Measurements from ENCODE around the gene KLF4. TPM values are rescaled to one million over a fixed set of nuclear protein-coding genes. Genes with fewer than 3 reads are reported as not detected.

KLF4 gene
- total RNA-seq, 1 donor from 2014 or later = 2.3 TPM

DNA sequence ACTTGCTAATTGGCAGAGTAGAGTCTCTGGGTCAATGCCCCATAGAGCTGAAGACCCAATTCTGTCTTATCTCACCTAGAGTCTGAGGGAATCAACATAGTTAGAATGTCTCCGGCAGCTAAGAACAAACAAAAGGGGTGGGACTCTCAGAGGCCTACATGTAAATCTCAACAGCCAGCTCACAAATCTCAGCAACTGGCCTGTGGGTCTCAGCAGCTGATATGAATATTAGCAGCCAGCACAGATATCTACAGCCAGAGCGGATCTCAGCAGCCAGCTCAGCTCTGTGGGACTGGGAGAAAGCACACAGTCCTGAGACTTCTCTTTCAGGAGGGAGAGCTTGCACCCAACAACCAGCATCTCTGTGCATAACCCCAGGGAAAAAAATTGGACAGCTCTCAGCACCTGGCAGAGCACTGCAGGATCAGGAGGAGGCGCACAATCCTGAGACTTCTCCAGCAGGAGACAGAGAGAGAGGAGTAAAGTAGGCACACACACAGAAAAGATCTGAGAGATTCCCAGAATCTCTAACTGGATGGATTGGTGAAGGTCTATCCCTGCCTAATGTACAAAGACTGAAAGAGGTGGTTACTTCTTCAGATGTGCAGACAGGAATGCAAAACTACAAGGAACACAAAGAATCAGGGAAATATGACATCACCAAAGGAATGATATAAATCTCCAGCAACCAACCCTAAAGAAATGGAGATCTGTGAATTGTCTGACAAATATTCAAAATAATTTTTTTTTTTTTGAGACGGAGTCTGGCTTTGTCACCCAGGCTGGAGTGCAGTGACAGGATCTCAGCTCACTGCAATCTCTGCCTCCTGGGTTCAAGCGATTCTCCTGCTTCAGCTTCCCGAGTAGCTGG is 29.2 kb downstream of the KLF4 start:
- no peaks in the 10 kb centered on the region for H3K36me3 Mint-ChIP-seq (ENCODE audit: low read depth)
- DNase-seq (ENCODE audit: low spot score) = no peak

DNA sequence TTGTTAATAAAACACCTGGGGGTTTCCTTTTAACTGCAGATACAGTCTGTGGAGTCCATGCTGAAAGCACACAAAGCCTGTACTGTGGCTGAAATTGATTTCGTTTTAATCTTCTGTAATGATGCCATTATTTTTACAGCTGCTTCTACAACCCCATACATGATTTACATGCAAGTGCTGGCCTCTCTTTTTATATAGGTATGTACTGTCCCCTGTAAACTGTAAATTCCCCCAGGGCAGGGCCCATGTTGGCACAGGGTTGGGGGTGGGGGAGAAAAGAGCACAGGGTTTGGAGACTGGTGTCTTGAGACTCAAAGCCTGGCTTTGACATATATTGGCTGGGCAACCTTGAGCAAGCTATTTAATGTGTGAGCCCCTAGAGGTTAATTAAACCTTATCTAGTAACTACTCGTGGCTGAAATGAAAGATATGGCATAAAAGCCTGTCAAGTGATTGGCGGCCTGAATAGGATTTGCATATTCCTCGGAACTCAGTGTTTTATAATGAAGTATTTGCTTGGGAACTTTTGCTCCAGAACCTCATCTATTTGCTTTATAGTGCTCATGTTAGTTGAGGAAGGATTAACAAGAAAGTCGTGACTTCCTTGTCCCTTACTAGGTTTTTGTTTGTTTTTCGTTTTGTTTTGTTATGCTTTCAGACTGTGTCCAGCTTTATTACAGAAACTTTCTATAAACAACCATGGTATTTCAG is 34.0 kb downstream of the KLF4 start:
- no peak overlapping the region for H3K4me3 Mint-ChIP-seq
- no peaks in the 10 kb centered on the region for H3K36me3 Mint-ChIP-seq (ENCODE audit: low read depth)
- intact Hi-C loops (cut with micrococcal nuclease) = loop anchor here (10.0 kb wide), 1 partner anchor 1961 kb away; no protein-coding TSS in a partner anchor
- DNase-seq (ENCODE audit: low spot score) = no peak
- no peaks in the 10 kb centered on the region for H3K9me3 Mint-ChIP-seq
- H3K27ac Mint-ChIP-seq = no peak overlapping the region
- H3K4me1 Mint-ChIP-seq (ENCODE audit: low read depth) = no peaks in the 10 kb centered on the region
- H3K27me3 Mint-ChIP-seq (ENCODE audit: insufficient read depth) = no peaks in the 10 kb centered on the region

More for the DNA sequence above, 29.2 kb downstream of the KLF4 start:
- Mint-ChIP-seq H3K27me3 (ENCODE audit: insufficient read depth) (peaks cover 14% of the 10 kb centered on the region), H3K9me3 (no peaks in the 10 kb centered on the region), H3K27ac (no peak overlapping the region), H3K4me1 (ENCODE audit: low read depth) (no peaks in the 10 kb centered on the region), H3K4me3 (no peak overlapping the region)
- intact Hi-C loops (cut with micrococcal nuclease) = no loop called here

DNA sequence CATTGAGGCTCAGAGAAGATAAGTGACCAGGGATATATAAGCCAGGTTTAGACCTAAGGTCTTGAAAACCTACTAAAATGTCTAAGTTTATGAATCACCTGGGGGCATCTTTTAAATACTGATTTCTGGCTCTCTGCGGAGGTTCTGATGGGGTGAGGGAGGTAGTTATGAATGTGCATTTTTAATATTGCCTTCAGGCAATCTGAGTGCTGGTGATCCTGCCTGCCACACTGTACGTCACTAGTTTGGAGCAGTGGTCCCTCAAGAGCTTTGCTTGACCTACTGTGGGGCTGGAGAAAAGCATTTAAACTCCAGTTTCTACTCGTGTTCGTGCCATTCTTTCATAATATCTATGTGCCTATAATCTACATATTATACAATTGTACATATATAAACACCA is 36.1 kb downstream of the KLF4 start:
- Mint-ChIP-seq H3K4me1 (ENCODE audit: low read depth) (no peaks in the 10 kb centered on the region), H3K27ac (no peak overlapping the region), H3K36me3 (ENCODE audit: low read depth) (no peaks in the 10 kb centered on the region), H3K9me3 (no peaks in the 10 kb centered on the region), H3K4me3 (no peak overlapping the region), H3K27me3 (ENCODE audit: insufficient read depth) (peaks cover 2% of the 10 kb centered on the region)
- intact Hi-C loops (cut with micrococcal nuclease) = loop anchor here (10.0 kb wide), 1 partner anchor 1959 kb away; no protein-coding TSS in a partner anchor
- no peak for DNase-seq (ENCODE audit: low spot score)

DNA sequence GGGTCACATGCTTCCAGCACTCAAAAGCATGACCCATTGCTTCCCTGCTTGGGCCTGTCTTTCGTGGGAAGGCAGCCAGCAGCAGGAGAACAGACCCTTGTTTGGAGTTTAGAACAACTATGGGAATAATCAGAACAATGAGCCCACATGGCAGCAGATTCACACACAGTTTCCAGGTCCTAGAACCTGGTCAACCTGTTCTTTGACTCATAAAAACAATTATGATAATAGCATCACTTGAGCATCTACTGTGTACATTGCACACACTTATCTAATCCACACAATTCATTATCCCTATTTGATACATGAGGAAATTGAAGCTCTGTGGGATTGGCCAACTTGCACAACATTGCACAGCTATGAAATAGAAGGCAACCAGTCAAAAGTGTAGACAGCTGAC is 41.7 kb downstream of the KLF4 start:
- Mint-ChIP-seq H3K27me3 (ENCODE audit: insufficient read depth) (peaks cover 2% of the 10 kb centered on the region), H3K27ac (no peak overlapping the region), H3K4me1 (ENCODE audit: low read depth) (no peaks in the 10 kb centered on the region), H3K4me3 (no peak overlapping the region), H3K36me3 (ENCODE audit: low read depth) (no peaks in the 10 kb centered on the region), H3K9me3 (no peaks in the 10 kb centered on the region)
- no peak for DNase-seq (ENCODE audit: low spot score)
- intact Hi-C loops (cut with micrococcal nuclease) = no loop called here

DNA sequence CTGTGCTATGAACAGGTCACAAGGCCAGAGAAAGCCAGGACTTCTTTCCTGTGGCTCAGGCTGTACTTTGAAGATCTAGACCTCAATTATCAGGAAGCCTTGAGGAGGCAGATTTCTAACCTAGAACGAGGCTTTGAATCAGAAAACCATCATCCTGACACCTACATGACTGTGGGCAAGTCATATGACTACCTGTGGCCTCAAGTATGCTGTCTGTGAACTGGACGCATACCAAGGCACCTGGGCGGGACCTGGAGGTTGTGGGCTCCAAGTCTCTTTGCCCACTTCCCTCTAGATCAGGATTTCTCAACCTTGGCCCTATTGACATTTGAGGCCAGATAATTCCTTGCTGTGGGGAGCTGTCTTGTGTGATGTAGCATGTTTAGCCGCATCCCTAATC is 42.5 kb downstream of the KLF4 start:
- no peak for DNase-seq (ENCODE audit: low spot score)
- Mint-ChIP-seq H3K4me3 (no peak overlapping the region), H3K9me3 (no peaks in the 10 kb centered on the region), H3K4me1 (ENCODE audit: low read depth) (no peaks in the 10 kb centered on the region), H3K27ac (no peak overlapping the region), H3K36me3 (ENCODE audit: low read depth) (no peaks in the 10 kb centered on the region), H3K27me3 (ENCODE audit: insufficient read depth) (peaks cover 2% of the 10 kb centered on the region)
- intact Hi-C loops (cut with micrococcal nuclease) = no loop called here

DNA sequence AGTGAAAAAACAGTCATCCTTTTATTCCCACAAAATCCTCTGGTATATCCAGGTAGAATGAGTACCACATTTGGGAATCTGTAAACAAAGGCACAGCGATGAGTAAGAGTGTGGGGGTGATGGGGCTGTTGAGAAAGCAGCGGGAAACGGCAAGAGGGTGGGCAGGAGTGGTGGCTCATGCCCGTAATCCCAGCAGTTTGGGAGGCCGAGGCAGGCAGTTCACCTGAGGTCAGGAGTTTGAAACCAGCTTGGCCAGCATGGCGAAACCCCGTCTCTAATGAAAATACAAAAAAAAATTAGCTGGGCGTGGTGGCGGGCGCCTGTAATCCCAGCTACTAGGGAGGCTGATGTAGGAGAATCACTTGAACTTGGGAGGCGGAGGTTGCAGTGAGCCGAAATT is 43.1 kb downstream of the KLF4 start:
- no peaks in the 10 kb centered on the region for H3K4me1 Mint-ChIP-seq (ENCODE audit: low read depth)
- H3K27ac Mint-ChIP-seq = no peak overlapping the region
- intact Hi-C loops (cut with micrococcal nuclease) = no loop called here
- DNase-seq (ENCODE audit: low spot score) = no peak
- no peak overlapping the region for H3K4me3 Mint-ChIP-seq
- H3K36me3 Mint-ChIP-seq (ENCODE audit: low read depth) = no peaks in the 10 kb centered on the region
- no peaks in the 10 kb centered on the region for H3K9me3 Mint-ChIP-seq
- peaks cover 2% of the 10 kb centered on the region for H3K27me3 Mint-ChIP-seq (ENCODE audit: insufficient read depth)

DNA sequence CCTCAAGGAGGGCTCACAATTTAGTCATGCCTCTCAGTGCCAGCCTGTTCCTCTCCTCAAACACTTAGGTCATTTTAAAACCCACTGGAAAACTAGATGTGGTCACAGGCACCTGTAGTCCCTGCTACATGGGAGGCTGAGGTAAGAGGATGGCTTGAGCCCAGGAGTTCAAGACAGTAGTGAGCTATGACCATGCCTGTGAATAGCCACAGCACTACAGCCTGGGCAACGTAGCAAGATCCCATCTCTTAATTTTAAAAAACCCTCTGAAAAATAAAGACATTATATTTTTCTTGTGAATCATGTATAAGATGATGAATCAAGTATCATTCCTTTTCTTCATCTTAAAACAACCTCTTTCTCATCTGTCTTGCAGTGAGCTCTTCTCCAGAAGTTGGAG is 45.8 kb downstream of the KLF4 start:
- Mint-ChIP-seq H3K9me3 (no peaks in the 10 kb centered on the region), H3K4me3 (no peak overlapping the region), H3K27me3 (ENCODE audit: insufficient read depth) (no peaks in the 10 kb centered on the region), H3K27ac (no peak overlapping the region), H3K4me1 (ENCODE audit: low read depth) (no peaks in the 10 kb centered on the region), H3K36me3 (ENCODE audit: low read depth) (no peaks in the 10 kb centered on the region)
- DNase-seq (ENCODE audit: low spot score) = no peak
- intact Hi-C loops (cut with micrococcal nuclease) = no loop called here

DNA sequence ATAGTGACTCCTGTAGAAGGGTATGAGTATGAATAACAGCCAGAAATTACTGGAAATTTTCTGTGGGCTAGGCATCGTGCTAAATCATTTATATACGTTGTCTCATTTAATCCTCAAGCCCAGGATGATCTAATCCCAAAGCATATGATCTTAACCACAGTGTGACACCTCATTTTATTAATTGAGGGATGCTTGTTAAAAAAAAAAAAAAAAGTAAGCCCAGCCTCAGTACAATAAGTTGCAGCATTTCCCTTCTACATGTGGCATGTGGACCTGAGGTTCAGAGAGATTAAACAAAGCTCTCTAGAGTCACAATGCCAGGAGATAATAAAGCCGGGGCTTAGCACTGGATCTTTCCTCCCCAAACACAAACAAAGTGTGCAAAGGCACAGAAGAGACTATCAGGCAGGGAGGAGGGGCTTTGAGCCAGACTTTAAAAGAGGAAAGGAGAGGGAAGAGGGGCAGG is 49.5 kb downstream of the KLF4 start:
- Mint-ChIP-seq H3K9me3 (no peaks in the 10 kb centered on the region), H3K4me1 (ENCODE audit: low read depth) (no peaks in the 10 kb centered on the region), H3K36me3 (ENCODE audit: low read depth) (no peaks in the 10 kb centered on the region), H3K27me3 (ENCODE audit: insufficient read depth) (no peaks in the 10 kb centered on the region), H3K27ac (no peak overlapping the region), H3K4me3 (no peak overlapping the region)
- intact Hi-C loops (cut with micrococcal nuclease) = no loop called here
- no peak for DNase-seq (ENCODE audit: low spot score)

DNA sequence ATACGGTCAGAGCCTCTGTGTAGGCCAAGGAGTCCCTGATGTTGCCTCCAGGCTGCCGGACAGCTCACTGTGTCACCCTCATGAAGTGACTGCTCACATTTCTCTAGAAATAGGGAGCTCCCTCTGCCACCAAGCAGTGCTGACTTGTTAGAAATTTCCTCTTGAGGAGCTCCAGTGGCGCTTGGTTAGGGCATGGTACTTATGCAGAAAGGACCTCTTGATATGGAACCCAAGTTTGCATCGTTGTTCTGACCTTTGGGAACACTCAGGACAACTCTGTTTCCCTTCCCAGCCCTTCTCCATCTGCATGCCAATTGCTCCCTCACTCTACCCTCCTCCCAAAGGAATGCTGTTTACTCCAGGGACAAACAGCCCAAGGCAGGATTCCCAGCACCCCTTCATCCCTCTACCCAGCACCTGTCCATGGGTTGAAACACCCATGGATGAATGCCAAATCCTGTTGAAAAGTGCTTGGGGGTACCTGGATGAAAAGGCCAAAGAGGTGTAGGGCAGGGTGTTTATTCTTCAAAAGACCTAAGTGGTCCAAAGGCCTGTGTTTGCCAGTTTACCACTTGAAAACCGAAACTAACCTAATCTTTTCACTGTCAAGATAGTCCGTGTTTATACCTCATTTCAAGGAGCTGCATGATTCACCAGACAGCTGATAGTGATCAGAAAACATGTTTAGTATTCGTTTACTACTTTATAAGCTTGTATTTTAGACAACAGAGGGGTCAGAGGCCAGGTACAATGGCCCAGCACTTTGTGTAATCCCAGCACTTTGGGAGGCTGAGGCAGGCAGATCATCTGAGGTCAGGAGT is 51.1 kb downstream of the KLF4 start:
- Mint-ChIP-seq H3K4me1 (ENCODE audit: low read depth) (no peaks in the 10 kb centered on the region), H3K4me3 (no peak overlapping the region), H3K27me3 (ENCODE audit: insufficient read depth) (peaks cover 1% of the 10 kb centered on the region), H3K27ac (no peak overlapping the region), H3K9me3 (no peaks in the 10 kb centered on the region), H3K36me3 (ENCODE audit: low read depth) (no peaks in the 10 kb centered on the region)
- DNase-seq (ENCODE audit: low spot score) = no peak
- intact Hi-C loops (cut with micrococcal nuclease) = no loop called here

DNA sequence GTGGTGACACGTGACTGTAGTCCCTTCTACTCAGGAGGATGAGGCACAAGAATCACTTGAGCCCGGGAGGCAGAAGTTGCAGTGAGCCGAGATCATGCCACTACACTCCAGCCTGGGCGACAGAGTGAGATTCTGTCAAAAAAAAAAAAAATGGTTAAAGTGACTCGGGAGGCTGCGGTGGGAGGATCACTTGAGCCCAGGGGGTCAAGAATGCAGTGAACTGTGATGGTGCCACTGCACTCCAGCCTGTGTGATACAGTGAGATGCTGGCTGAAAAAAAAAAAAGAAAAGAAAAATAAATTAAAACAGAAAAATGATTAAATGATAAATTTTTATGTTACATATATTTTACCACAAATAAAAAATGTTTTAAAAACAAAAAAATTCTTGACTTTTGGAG is 51.9 kb downstream of the KLF4 start:
- no peaks in the 10 kb centered on the region for H3K4me1 Mint-ChIP-seq (ENCODE audit: low read depth)
- no peak overlapping the region for H3K27ac Mint-ChIP-seq
- H3K36me3 Mint-ChIP-seq (ENCODE audit: low read depth) = no peaks in the 10 kb centered on the region
- no peak overlapping the region for H3K4me3 Mint-ChIP-seq
- no peaks in the 10 kb centered on the region for H3K9me3 Mint-ChIP-seq
- peaks cover 1% of the 10 kb centered on the region for H3K27me3 Mint-ChIP-seq (ENCODE audit: insufficient read depth)
- intact Hi-C loops (cut with micrococcal nuclease) = no loop called here
- DNase-seq (ENCODE audit: low spot score) = no peak

DNA sequence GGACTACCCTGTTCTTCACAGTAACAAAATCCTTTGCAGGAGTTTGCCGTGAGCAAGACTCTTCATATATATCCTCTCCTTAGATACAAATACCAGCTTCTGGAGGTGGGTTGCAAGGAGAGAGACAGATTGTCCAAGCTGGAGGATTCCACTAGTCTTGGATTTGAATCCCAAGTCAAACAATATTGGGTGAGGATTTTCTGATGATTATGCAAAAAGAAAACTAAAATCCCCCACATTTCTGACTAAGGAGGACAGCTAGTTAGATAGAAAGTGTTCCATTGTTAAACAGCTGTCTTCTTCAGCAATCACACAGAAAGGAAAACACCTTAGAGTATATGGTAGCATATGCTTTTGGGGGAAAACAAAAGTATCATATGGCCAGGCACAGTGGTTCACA is 54.2 kb downstream of the KLF4 start:
- no peaks in the 10 kb centered on the region for H3K9me3 Mint-ChIP-seq
- no peaks in the 10 kb centered on the region for H3K4me1 Mint-ChIP-seq (ENCODE audit: low read depth)
- no peak for DNase-seq (ENCODE audit: low spot score)
- H3K27me3 Mint-ChIP-seq (ENCODE audit: insufficient read depth) = peaks cover 1% of the 10 kb centered on the region
- no peaks in the 10 kb centered on the region for H3K36me3 Mint-ChIP-seq (ENCODE audit: low read depth)
- no peak overlapping the region for H3K27ac Mint-ChIP-seq
- H3K4me3 Mint-ChIP-seq = no peak overlapping the region
- intact Hi-C loops (cut with micrococcal nuclease) = no loop called here

Data from activated T-helper 1 cell treated with anti-CD3 and anti-CD28 coated beads, Interleukin-12 subunit alpha, Interleukin-12 subunit beta, Interleukin-2, Interleukin-4 antibody, amounts not matched to agents 30 ng/mL and 10 ng/mL and 1 ng/mL, durations not matched to agents 14 hours and 24 hours and 36 hours (primary cell).